HEK293T (cell line): ENCODE measurements around the gene CEP41.

ENCODE experiments used
- CTCF ChIA-PET: fragments of 350-600 bp; formaldehyde crosslinking; extraction: SDS; loops from one replicate; lab custom pipeline; 2021; ENCODE audit warnings: antibody characterized with exemption, inconsistent platforms; lab: Yijun Ruan, JAX
- POLR2A ChIA-PET: fragments of 350-600 bp; formaldehyde crosslinking; extraction: SDS; loops from one replicate; lab custom pipeline; 2020; ENCODE audit warnings: antibody characterized with exemption, inconsistent platforms; lab: Yijun Ruan, JAX
- DNase-seq: peaks from one replicate; pipeline ENCODE4 v3.0.0; 2012; ENCODE audit warnings: mixed read lengths; ENCODE audit errors: extremely low spot score
- ARNT ChIP-seq: fragments of 450-650 bp; IDR thresholded peaks from 2 replicates; pipeline ENCODE4 v1.6.1; 2017; ENCODE audit warnings: mild to moderate bottlenecking
- BHLHE40 ChIP-seq: fragments of 450-650 bp; IDR thresholded peaks from 2 replicates; pipeline ENCODE4 v1.6.1; 2016; ENCODE audit warnings: mild to moderate bottlenecking, moderate library complexity, borderline replicate concordance
- CTBP1 ChIP-seq: fragments of 450-650 bp; IDR thresholded peaks from 2 replicates; pipeline ENCODE4 v1.6.1; 2016; ENCODE audit warnings: borderline replicate concordance
- ELF4 ChIP-seq: fragments of 450-650 bp; IDR thresholded peaks from 2 replicates; pipeline ENCODE4 v1.6.1; 2017; ENCODE audit warnings: antibody characterized with exemption
- FOXA1 ChIP-seq: fragments of 450-650 bp; IDR thresholded peaks from 2 replicates; pipeline ENCODE4 v1.6.1; 2016; ENCODE audit warnings: mild to moderate bottlenecking
- FOXK2 ChIP-seq: fragments of 450-650 bp; IDR thresholded peaks from 2 replicates; pipeline ENCODE4 v1.6.1; 2016; ENCODE audit warnings: mild to moderate bottlenecking
- FOXM1 ChIP-seq: fragments of 450-650 bp; IDR thresholded peaks from 2 replicates; pipeline ENCODE4 v1.6.1; 2017; ENCODE audit warnings: mild to moderate bottlenecking, borderline replicate concordance
- HDGF ChIP-seq: fragments of 450-650 bp; IDR thresholded peaks from 2 replicates; pipeline ENCODE4 v1.6.1; 2017; ENCODE audit warnings: antibody characterized with exemption, borderline replicate concordance
- L3MBTL2 ChIP-seq: fragments of 450-650 bp; conservative IDR thresholded peaks from 2 replicates; pipeline ENCODE4 v1.6.1; 2016; ENCODE audit warnings: mild to moderate bottlenecking
- LEF1 ChIP-seq: fragments of 450-650 bp; IDR thresholded peaks from 2 replicates; pipeline ENCODE4 v1.6.1; 2017; ENCODE audit warnings: mild to moderate bottlenecking, borderline replicate concordance
- NFRKB ChIP-seq: fragments of 450-650 bp; IDR thresholded peaks from 2 replicates; pipeline ENCODE4 v1.6.1; 2016; ENCODE audit warnings: mild to moderate bottlenecking, moderate library complexity
- SP1 ChIP-seq: fragments of 450-650 bp; IDR thresholded peaks from 2 replicates; pipeline ENCODE4 v1.6.1; 2017
- SUZ12 ChIP-seq: fragments of 450-650 bp; IDR thresholded peaks from 2 replicates; pipeline ENCODE4 v1.6.1; 2016; ENCODE audit warnings: mild to moderate bottlenecking
- TARDBP ChIP-seq: fragments of 450-650 bp; IDR thresholded peaks from 2 replicates; pipeline ENCODE4 v1.6.1; 2016
- ZNF384 ChIP-seq: fragments of 450-650 bp; IDR thresholded peaks from 2 replicates; pipeline ENCODE4 v1.6.1; 2016
- TF ChIP-seq, protein P1 (sequence below): fragments of 450-650 bp; IDR thresholded peaks from 2 replicates; pipeline ENCODE4 v1.6.1; 2016

The CEP41 gene

GRCh38 chr7:130387628-130388403 is 53.0 kb downstream of the CEP41 start:
- no peak for TF ChIP-seq TARDBP
- no peak for TF ChIP-seq FOXK2
- TF ChIP-seq L3MBTL2 = no peak
- no peak for TF ChIP-seq ZNF384
- TF ChIP-seq SP1 = no peak
- TF ChIP-seq ARNT = no peak
- no peak for TF ChIP-seq NFRKB
- TF ChIP-seq HDGF = no peak
- TF ChIP-seq CTBP1 = no peak
- TF ChIP-seq, protein P1, sequence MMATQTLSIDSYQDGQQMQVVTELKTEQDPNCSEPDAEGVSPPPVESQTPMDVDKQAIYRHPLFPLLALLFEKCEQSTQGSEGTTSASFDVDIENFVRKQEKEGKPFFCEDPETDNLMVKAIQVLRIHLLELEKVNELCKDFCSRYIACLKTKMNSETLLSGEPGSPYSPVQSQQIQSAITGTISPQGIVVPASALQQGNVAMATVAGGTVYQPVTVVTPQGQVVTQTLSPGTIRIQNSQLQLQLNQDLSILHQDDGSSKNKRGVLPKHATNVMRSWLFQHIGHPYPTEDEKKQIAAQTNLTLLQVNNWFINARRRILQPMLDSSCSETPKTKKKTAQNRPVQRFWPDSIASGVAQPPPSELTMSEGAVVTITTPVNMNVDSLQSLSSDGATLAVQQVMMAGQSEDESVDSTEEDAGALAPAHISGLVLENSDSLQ = no peak
- no peak for TF ChIP-seq FOXA1
- DNase-seq = no peak
- ChIA-PET CTCF (no interaction called here), POLR2A (no interaction called here)

DNA sequence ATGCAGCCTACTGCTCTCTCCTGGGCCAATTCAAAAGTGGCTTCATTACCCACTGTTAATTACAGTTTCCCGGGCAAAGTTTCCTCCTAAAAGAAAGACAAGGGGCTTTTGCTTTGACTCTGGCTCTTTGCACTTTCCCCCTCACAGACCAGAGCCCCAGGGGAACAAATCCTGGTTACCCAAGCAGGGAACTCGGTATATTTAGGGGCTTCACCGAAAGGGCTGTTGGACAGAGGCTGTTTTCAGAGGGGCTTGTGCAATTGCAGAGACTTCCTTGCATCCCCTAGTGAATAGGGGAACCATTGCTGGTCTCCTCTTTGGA is 53.5 kb downstream of the CEP41 start:
- CTCF ChIA-PET = no interaction called here
- POLR2A ChIA-PET = no interaction called here
- TF ChIP-seq ARNT = no peak
- no peak for TF ChIP-seq LEF1
- TF ChIP-seq SP1 = no peak
- TF ChIP-seq TARDBP = no peak
- TF ChIP-seq NFRKB = no peak
- TF ChIP-seq HDGF = no peak
- no peak for TF ChIP-seq ZNF384
- no peak for TF ChIP-seq CTBP1
- no peak for TF ChIP-seq ELF4
- no peak for TF ChIP-seq BHLHE40
- no peak for TF ChIP-seq FOXM1
- no peak for TF ChIP-seq L3MBTL2
- TF ChIP-seq, protein P1 = no peak
- no peak for TF ChIP-seq FOXK2
- no peak for TF ChIP-seq SUZ12
- no peak for TF ChIP-seq FOXA1
- no peak for DNase-seq

DNA sequence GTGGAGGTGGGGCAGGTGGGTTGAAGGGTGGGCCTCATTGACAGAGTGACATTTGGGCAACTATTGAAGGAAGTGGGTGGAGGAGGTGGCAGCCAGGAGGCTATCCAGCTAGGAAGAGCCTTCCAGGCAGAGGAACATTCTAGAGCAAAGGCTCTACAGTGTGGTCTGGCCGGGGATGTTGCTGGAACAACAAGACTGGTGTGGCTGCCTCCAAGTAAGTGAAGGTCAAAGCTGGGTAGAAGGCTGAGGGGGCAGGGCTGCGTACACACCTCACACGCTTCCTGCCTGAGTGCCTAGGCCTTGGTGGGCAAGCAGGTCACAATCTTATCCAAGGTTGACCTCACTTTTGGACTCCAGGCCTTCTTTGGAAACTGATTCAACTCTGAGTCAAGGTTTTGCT is 53.9 kb downstream of the CEP41 start:
- DNase-seq = no peak
- CTCF ChIA-PET = no interaction called here
- no peak for TF ChIP-seq FOXM1
- no peak for TF ChIP-seq CTBP1
- TF ChIP-seq TARDBP = no peak
- no peak for TF ChIP-seq ELF4
- TF ChIP-seq SUZ12 = no peak
- TF ChIP-seq HDGF = no peak
- TF ChIP-seq ARNT = no peak
- no peak for TF ChIP-seq L3MBTL2
- TF ChIP-seq NFRKB = no peak
- TF ChIP-seq, protein P1 = no peak
- TF ChIP-seq FOXA1 = no peak
- TF ChIP-seq LEF1 = no peak
- TF ChIP-seq FOXK2 = no peak
- no peak for TF ChIP-seq ZNF384
- TF ChIP-seq BHLHE40 = no peak
- no peak for TF ChIP-seq SP1
- POLR2A ChIA-PET = no interaction called here

DNA sequence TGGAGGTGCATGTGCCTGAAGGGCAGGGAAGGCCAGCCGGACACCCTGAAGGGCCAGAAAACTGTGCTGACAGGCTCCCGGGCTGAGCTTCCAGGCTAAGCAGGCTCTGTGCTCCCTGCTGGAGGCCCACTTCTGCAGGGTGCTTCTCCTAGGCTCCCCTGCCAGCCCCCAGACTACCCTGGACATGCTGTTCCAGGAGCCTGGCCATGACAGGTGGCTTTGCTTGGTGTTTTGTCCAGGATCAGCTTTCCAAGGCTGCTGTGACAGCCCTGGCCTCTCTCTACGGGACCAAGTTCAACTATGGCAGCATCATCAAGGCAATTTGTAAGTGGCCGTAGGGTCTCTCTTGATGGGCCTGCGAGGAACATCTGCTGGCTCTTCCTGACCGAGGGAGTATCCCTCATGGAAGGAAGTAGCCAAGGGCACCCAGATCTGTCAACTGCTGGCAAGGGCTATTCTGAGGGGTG is 55.2 kb downstream of the CEP41 start:
- CTCF ChIA-PET = no interaction called here

More for the DNA sequence above, 55.2 kb downstream of the CEP41 start:
- no peak for DNase-seq
- POLR2A ChIA-PET = no interaction called here
- TF ChIP-seq FOXK2 (no peak), ZNF384 (no peak), ELF4 (no peak), L3MBTL2 (no peak), ARNT (no peak), LEF1 (no peak), FOXM1 (no peak), SP1 (no peak), CTBP1 (no peak), BHLHE40 (no peak), TARDBP (no peak), SUZ12 (no peak), FOXA1 (no peak), NFRKB (no peak), HDGF (no peak)
- TF ChIP-seq, protein P1 = no peak
